OCI-LY7 (cell line): ENCODE results near the gene FANCC. TPM values are rescaled to one million over a fixed set of nuclear protein-coding genes. Genes with fewer than 3 reads are reported as not detected.

Experiments used
- BruUV-seq: library from RNA; stranded (reverse); fragments of 400-500 nt; replicated peaks from 2 replicates; lab custom pipeline; 2021; lab: Mats Ljungman, UMichigan
- CTCF ChIA-PET: fragments of 300-600 bp; sonication (Branson Sonifier 250); formaldehyde crosslinking; loops from one replicate; lab custom pipeline; 2022; ENCODE audit warnings: antibody characterized with exemption; ENCODE audit not compliant: unreplicated experiment; lab: Charles Lee
- POLR2A ChIA-PET: fragments of 300-600 bp; sonication (Branson Sonifier 250); formaldehyde crosslinking; loops from one replicate; lab custom pipeline; 2022; ENCODE audit warnings: antibody characterized with exemption; lab: Charles Lee
- DNase-seq: peaks from one replicate; pipeline ENCODE4 v3.0.0-alpha.2; 2015; ENCODE audit warnings: low spot score
- H2AFZ ChIP-seq: fragments of 200-600 bp; sonication (generic), shearing (Covaris generic); 2 replicates; pipeline ENCODE4 v1.6.1; 2014; ENCODE audit warnings: mild to moderate bottlenecking, antibody characterized with exemption, low read length, moderate library complexity
- H3K27ac ChIP-seq: fragments of 200-600 bp; sonication (generic); 2 replicates; pipeline ENCODE4 v1.5.1; 2014; ENCODE audit warnings: mixed run types, low read depth, mild to moderate bottlenecking, moderate library complexity, low read length, inconsistent platforms; ENCODE audit not compliant: poor library complexity, severe bottlenecking
- H3K36me3 ChIP-seq: fragments of 200-600 bp; sonication (generic); 2 replicates; pipeline ENCODE4 v1.6.1; 2014; ENCODE audit warnings: mild to moderate bottlenecking, antibody characterized with exemption, low read length, moderate library complexity, mixed read lengths; ENCODE audit not compliant: insufficient read depth
- H3K4me1 ChIP-seq: fragments of 200-600 bp; sonication (generic); 2 replicates; pipeline ENCODE4 v1.5.1; 2014; ENCODE audit warnings: mild to moderate bottlenecking, low read length; ENCODE audit not compliant: insufficient read depth, poor library complexity, severe bottlenecking
- H3K4me2 ChIP-seq: fragments of 200-600 bp; sonication (generic); 2 replicates; pipeline ENCODE4 v1.6.1; 2014; ENCODE audit warnings: mild to moderate bottlenecking, low read length
- H3K4me3 ChIP-seq: fragments of 200-600 bp; sonication (generic); 2 replicates; pipeline ENCODE4 v1.5.1; 2014; ENCODE audit warnings: mild to moderate bottlenecking, low read depth, low read length; ENCODE audit not compliant: poor library complexity, severe bottlenecking
- H3K79me2 ChIP-seq: fragments of 200-600 bp; sonication (generic); 2 replicates; pipeline ENCODE4 v1.6.1; 2016; ENCODE audit warnings: low read depth, mild to moderate bottlenecking, low read length, moderate library complexity, mixed read lengths; ENCODE audit not compliant: insufficient read depth
- H3K9me2 ChIP-seq: fragments of 200-600 bp; sonication (generic); 2 replicates; pipeline ENCODE4 v1.6.1; 2016; ENCODE audit warnings: mild to moderate bottlenecking, low read length, mixed read lengths; ENCODE audit not compliant: insufficient read depth
- H3K9me3 ChIP-seq: fragments of 200-600 bp; sonication (generic); 2 replicates; pipeline ENCODE4 v1.6.1; 2014; ENCODE audit warnings: mild to moderate bottlenecking, mixed run types, low read length, mixed read lengths
- H4K20me1 ChIP-seq: fragments of 200-600 bp; sonication (generic); 2 replicates; pipeline ENCODE4 v1.6.1; 2014; ENCODE audit warnings: mild to moderate bottlenecking, antibody characterized with exemption, low read length, moderate library complexity, mixed read lengths; ENCODE audit not compliant: insufficient read depth
- EZH2phosphoT487 ChIP-seq: fragments of 200-600 bp; sonication (generic); IDR thresholded peaks from 2 replicates; pipeline ENCODE4 v1.6.1; 2018; ENCODE audit warnings: low read depth, borderline replicate concordance, mild to moderate bottlenecking, mixed run types, antibody characterized with exemption, low read length, moderate library complexity, mixed read lengths
- intact Hi-C: fragments of 100-400 bp; cut with micrococcal nuclease; formaldehyde crosslinking; loops from one replicate; pipeline ENCODE4 v1.10.0; 2022; ENCODE audit not compliant: unreplicated experiment
- total RNA-seq, 2 experiments: library from RNA; depleted of rRNA in 1 of 2; stranded (reverse); fragments of >200 nt in 1 of 2; shearing (Covaris generic) in 1 of 2; gene quantifications; 2 replicates each; pipeline ENCODE4 v1.2.3, GENCODE V29; 2014 to 2022
- TF ChIP-seq, protein P1 (sequence below): fragments of 200-600 bp; sonication (generic); conservative IDR thresholded peaks from 2 replicates; pipeline ENCODE4 v1.5.1; 2014; ENCODE audit warnings: mild to moderate bottlenecking, antibody characterized with exemption, low read length, moderate library complexity, mixed read lengths

FANCC gene
- total RNA-seq, 2 experiments from 2014 or later, result 13.9 to 28.7 TPM

DNA sequence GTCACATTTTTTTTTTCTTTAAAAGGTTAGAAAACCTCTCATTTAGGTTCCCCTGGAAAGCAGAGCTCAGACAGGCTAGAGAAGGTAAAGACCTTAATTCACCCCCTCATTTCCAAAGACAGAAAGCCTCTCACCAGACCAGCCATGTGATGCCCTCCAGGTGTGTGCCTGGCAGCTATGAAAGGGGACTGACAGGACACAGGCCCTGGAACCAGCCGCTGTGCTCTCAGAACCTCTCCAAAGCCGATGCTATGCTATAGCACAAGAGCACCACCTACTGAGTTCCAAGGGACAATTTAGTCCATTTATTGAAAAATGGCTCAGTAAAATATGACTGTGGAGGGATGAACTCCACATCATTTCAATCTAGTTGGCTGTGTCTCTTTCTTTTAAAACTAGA lies 48.8 kb downstream of the FANCC start:
- peaks cover 37% of the 10 kb centered on the region for H3K4me1 ChIP-seq
- H3K9me2 ChIP-seq, result no peaks in the 10 kb centered on the region
- H3K36me3 ChIP-seq, result no peaks in the 10 kb centered on the region
- H3K4me2 ChIP-seq, result no peak overlapping the region
- TF ChIP-seq, protein P1, sequence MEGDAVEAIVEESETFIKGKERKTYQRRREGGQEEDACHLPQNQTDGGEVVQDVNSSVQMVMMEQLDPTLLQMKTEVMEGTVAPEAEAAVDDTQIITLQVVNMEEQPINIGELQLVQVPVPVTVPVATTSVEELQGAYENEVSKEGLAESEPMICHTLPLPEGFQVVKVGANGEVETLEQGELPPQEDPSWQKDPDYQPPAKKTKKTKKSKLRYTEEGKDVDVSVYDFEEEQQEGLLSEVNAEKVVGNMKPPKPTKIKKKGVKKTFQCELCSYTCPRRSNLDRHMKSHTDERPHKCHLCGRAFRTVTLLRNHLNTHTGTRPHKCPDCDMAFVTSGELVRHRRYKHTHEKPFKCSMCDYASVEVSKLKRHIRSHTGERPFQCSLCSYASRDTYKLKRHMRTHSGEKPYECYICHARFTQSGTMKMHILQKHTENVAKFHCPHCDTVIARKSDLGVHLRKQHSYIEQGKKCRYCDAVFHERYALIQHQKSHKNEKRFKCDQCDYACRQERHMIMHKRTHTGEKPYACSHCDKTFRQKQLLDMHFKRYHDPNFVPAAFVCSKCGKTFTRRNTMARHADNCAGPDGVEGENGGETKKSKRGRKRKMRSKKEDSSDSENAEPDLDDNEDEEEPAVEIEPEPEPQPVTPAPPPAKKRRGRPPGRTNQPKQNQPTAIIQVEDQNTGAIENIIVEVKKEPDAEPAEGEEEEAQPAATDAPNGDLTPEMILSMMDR, result peak; percentile 64
- TF ChIP-seq EZH2phosphoT487, result no peak
- no peak overlapping the region for H3K4me3 ChIP-seq
- intact Hi-C loops, result loop anchor here (5.0 kb wide), 1 partner anchor 244 kb away; no protein-coding TSS in a partner anchor
- CTCF ChIA-PET, result no interaction called here
- peaks cover 11% of the 10 kb centered on the region; the same call in 1 of the 2 replicates for H3K79me2 ChIP-seq
- H4K20me1 ChIP-seq, result peaks cover 25% of the 10 kb centered on the region
- no peak overlapping the region for H3K27ac ChIP-seq
- POLR2A ChIA-PET, result interaction anchor here (0.7 to 2.8 kb wide), 3 partner anchors 12 to 314 kb away, joined by 3 to 12 read pairs (median 3); no protein-coding TSS in a partner anchor
- no peaks in the 10 kb centered on the region for H3K9me3 ChIP-seq
- H2AFZ ChIP-seq, result no peak overlapping the region
- peak; percentile 24 for DNase-seq
- no TSS peak for BruUV-seq

- TF ChIP-seq EZH2phosphoT487, result no peak
- TF ChIP-seq, protein P1, result no peak
- POLR2A ChIA-PET, result interaction anchor here (1.4 to 2.8 kb wide), 2 partner anchors 14 to 15 kb away, joined by 4 to 12 read pairs; no protein-coding TSS in a partner anchor
- intact Hi-C loops, result loop anchor here (5.0 kb wide), 1 partner anchor 246 kb away; no protein-coding TSS in a partner anchor
- peaks cover 11% of the 10 kb centered on the region; the same call in 1 of the 2 replicates for H3K79me2 ChIP-seq
- H3K4me3 ChIP-seq, result peak overlapping the region; percentile 38
- CTCF ChIA-PET, result no interaction called here
- H3K27ac ChIP-seq, result no peak overlapping the region
- H3K9me2 ChIP-seq, result no peaks in the 10 kb centered on the region
- no peak overlapping the region; the same call in 1 of the 2 replicates for H2AFZ ChIP-seq
- H3K36me3 ChIP-seq, result no peaks in the 10 kb centered on the region
- H4K20me1 ChIP-seq, result peaks cover 27% of the 10 kb centered on the region
- peak; percentile 59 for DNase-seq
- peaks cover 37% of the 10 kb centered on the region for H3K4me1 ChIP-seq
- no peaks in the 10 kb centered on the region for H3K9me3 ChIP-seq
- peak overlapping the region; percentile 71 for H3K4me2 ChIP-seq
- BruUV-seq, result no TSS peak
Observed at GRCh38 chr9:95266649-95267048, 50.9 kb downstream of the FANCC start.

GRCh38 chr9:95265960-95266359 lies 51.5 kb downstream of the FANCC start:
- no TSS peak for BruUV-seq
- intact Hi-C loops, result loop anchor here (2.0 to 5.0 kb wide), 2 partner anchors 51 to 246 kb away; partner anchors contain the start of gene FANCC
- POLR2A ChIA-PET, result interaction anchor here (0.6 to 1.7 kb wide), 6 partner anchors 14 to 307 kb away, joined by 3 to 6 read pairs (median 4); no protein-coding TSS in a partner anchor

More at GRCh38 chr9:95265960-95266359, 51.5 kb downstream of the FANCC start:
- H3K79me2 ChIP-seq, result peaks cover 11% of the 10 kb centered on the region; the same call in 1 of the 2 replicates
- no peaks in the 10 kb centered on the region for H3K9me2 ChIP-seq
- TF ChIP-seq, protein P1, result no peak
- TF ChIP-seq EZH2phosphoT487, result no peak
- DNase-seq, result no peak
- H3K36me3 ChIP-seq, result no peaks in the 10 kb centered on the region
- peaks cover 37% of the 10 kb centered on the region for H3K4me1 ChIP-seq
- H2AFZ ChIP-seq, result no peak overlapping the region; the same call in 1 of the 2 replicates
- CTCF ChIA-PET, result no interaction called here
- H4K20me1 ChIP-seq, result peaks cover 27% of the 10 kb centered on the region
- H3K9me3 ChIP-seq, result no peaks in the 10 kb centered on the region
- peak overlapping the region; percentile 71 for H3K4me2 ChIP-seq
- no peak overlapping the region for H3K4me3 ChIP-seq
- no peak overlapping the region for H3K27ac ChIP-seq
